ENCODE results near the gene PDSS2.
"Not testable (repeated sequence)": the region's sequence is repeated elsewhere in the genome, so short reads cannot be mapped to it uniquely, and the experiment has no call there.

The PDSS2 gene

DNA sequence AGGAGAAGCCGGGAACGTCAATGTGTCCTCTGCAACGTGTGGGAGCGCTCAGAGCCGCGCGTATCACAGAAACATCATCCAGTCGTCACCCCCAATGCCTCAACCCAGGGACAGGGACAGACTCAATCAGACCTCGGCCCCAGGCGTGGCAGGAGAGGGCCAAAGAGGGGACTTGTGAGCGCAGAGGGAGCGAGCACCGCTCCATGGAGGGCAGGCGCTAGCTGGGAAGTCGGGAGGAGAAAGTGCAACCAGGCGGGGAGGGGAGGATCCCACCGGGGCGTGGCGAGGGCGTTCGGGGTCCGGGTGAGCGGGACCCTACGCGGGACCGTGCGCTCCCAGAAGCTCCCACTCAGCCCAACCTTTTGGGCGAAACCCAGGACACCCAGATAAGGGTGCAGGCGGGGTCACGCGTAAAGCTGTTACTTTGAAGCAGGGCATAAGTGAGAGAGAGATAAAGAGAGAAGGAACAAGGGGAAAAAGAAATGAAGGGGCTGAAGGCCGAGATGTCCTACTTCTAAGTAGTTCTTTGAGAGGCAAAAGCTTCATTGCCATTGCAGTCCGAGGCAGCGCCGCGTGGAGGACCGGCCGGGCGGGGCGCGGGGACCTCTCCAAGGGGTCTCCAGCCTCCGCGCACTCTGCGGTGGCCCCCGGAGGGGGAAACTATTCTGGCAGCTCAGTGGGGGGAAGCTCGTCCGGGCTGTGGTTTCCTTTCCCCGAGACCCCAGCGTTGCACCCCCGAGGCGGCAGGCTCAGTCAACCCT is 29.7 kb upstream of the PDSS2 start:
- peak; percentile 32 to 33 for DNase-seq (ENCODE audit: low read depth in 2 of 2)
- TF ChIP-seq, protein P1, sequence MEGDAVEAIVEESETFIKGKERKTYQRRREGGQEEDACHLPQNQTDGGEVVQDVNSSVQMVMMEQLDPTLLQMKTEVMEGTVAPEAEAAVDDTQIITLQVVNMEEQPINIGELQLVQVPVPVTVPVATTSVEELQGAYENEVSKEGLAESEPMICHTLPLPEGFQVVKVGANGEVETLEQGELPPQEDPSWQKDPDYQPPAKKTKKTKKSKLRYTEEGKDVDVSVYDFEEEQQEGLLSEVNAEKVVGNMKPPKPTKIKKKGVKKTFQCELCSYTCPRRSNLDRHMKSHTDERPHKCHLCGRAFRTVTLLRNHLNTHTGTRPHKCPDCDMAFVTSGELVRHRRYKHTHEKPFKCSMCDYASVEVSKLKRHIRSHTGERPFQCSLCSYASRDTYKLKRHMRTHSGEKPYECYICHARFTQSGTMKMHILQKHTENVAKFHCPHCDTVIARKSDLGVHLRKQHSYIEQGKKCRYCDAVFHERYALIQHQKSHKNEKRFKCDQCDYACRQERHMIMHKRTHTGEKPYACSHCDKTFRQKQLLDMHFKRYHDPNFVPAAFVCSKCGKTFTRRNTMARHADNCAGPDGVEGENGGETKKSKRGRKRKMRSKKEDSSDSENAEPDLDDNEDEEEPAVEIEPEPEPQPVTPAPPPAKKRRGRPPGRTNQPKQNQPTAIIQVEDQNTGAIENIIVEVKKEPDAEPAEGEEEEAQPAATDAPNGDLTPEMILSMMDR (IDR thresholded peaks at IDR 0.05; ENCODE audit: low read depth, low read length), result no peak

DNA sequence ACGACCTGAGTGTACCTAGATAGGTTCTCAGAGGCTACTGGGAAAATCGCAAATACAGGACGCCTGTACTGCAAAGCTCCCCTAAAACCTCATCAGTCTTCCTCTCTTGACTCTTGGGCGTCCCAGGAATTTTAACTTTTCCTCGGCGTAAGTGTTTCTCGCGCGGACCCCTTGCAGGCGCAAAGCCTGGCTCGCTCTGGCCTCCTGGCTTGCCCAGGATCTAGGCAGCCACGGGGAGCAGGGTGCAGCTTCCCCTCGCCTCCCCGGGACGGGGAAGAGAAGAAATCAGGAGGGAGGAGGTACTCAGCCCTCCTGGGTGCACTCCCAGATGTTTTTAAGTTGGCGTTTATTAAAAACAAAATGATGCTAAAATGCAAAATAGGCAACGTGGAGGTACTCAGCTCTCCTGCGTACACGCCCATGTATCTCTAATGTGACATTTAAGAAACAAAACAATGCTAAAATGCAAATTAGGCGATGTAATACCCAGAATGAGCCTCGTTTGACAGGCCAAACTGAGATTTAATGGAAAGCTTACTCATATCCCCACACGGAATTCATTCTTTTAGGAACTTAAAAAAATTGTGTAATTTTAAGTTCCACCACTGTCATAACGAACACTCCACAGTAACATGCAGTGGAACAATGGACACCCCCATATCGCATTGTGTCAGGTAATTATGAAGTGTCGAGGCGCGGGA is 29.0 kb upstream of the PDSS2 start:
- TF ChIP-seq, protein P1 (IDR thresholded peaks at IDR 0.05; ENCODE audit: low read depth, low read length), result no peak
- H3K4me3 ChIP-seq (replicated peaks in 1 of 2; ENCODE audit: low read depth in 2 of 2, low read length in 2 of 2), result peak overlapping the region; percentile 68 to 71
- DNase-seq (ENCODE audit: low read depth in 2 of 2), result no peak

More for the DNA sequence above, 29.7 kb upstream of the PDSS2 start:
- H3K4me3 ChIP-seq (replicated peaks in 1 of 2; ENCODE audit: low read depth in 2 of 2, low read length in 2 of 2), result peak overlapping the region; percentile 68 to 71

DNA sequence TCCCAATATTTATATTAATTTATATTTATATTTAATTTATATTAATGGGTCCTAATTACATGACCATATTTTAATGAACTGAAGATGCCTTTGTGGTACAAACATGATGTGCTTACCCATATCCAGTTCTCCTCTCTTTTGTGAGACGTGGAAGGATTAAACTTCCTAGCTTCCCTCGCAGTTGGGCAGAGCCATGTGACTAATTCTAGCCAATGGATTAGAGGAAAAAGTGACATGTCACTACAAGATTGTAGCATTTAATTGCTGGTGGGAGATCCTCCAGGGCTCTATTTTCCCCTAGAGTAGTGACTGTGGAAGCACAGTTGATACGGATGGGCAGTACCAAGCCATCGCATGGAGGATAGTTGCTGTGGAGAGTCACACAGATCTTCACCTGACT is 25.8 kb upstream of the PDSS2 start:
- TF ChIP-seq, protein P1 (IDR thresholded peaks at IDR 0.05; ENCODE audit: low read depth, low read length), result no peak
- no peak for DNase-seq (ENCODE audit: low read depth in 2 of 2)
- H3K4me3 ChIP-seq (replicated peaks in 1 of 2; ENCODE audit: low read depth in 2 of 2, low read length in 2 of 2), result no peak overlapping the region

DNA sequence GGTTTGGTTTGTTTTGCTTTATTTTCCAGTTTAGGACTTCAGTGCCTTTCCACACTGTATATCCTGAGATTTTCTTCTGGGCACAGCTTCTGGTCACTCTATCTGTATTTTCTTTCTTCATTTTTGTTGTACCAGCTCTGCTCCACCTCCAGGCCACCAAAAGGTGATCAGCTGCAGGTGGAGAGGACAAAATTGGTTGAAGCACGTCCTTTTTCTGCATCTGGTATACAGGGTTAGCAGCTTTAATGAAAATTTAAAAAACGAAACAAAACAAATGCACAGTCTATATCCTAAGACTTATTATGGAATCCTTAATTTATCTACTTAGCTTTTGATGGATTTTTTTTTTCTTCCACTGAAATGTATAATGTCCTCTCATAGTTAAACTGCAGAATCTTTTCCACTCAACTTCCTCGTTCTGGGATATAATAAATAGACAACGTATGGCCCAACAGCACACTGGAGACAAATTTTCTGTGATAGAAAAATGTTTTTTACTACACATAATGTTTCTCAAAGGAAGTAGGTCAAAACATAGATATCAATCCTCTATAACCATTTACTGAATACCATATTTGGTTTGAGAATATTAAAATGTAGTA is 19.8 kb upstream of the PDSS2 start:
- H3K4me3 ChIP-seq (replicated peaks in 1 of 2; ENCODE audit: low read depth in 2 of 2, low read length in 2 of 2), result no peak overlapping the region
- DNase-seq (ENCODE audit: low read depth in 2 of 2), result no peak
- TF ChIP-seq, protein P1 (IDR thresholded peaks at IDR 0.05; ENCODE audit: low read depth, low read length), result no peak

DNA sequence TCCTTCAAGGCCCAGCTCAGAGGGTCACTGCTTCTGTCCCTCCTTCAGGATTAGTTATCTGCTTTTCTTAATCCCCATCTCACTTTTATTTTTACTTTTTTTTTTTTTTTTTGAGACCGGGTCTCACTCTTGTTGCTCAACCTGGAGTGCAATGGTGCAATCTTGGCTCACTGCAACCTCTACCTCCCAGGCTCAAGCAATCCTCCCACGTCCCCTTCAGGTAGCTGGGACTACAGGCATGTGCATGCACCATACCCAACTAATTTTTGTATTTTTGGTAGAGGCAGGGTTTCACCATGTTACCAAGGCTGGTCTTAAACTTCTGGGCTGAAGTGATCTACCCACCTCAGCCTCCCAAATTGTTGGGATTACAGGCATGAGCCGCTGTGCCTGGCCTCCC is 16.5 kb upstream of the PDSS2 start:
- not testable (repeated sequence) for H3K4me3 ChIP-seq (replicated peaks in 1 of 2; ENCODE audit: low read depth in 2 of 2, low read length in 2 of 2); DNase-seq (ENCODE audit: low read depth in 2 of 2)

DNA sequence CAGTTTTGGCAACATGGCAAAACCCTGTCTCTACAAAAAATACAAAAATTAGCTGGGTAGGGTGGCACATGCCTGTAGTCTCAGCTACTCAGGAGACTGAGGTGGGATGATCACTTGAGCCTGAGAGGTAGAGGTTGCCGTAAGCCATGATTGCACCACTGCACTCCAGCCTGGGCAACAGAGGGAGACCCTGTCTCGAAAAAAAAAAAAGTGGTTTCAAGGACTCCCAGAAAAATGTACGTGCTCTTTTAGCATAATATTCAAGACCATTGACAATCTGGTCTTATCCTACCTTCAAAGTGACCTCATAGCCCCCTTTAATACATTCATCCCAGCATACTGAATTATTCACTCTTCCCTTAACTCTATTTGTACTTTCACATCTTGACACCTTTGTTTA is 16.0 kb upstream of the PDSS2 start:
- not testable (repeated sequence) for DNase-seq (ENCODE audit: low read depth in 2 of 2); H3K4me3 ChIP-seq (replicated peaks in 1 of 2; ENCODE audit: low read depth in 2 of 2, low read length in 2 of 2)

DNA sequence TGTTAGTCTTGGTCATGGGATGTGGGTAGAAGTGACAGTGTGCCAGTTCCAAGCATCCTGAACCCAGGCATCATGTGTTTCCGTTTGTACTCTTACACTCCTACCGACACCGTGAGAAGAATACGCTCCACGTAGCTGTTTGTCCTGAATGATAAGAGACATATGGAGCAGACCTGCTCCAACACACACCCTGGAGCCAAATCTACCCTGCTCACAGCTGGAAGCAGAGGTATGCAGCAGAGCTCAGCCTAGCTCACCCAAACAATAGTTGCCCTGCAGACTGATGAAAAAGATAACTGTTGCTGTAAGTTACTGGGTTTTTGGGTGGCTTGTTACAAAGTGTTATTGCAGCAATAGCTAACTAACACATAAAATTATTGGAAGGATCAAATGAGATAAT is 14.3 kb upstream of the PDSS2 start:
- no peak for DNase-seq (ENCODE audit: low read depth in 2 of 2)
- TF ChIP-seq, protein P1 (IDR thresholded peaks at IDR 0.05; ENCODE audit: low read depth, low read length), result no peak
- H3K4me3 ChIP-seq (replicated peaks in 1 of 2; ENCODE audit: low read depth in 2 of 2, low read length in 2 of 2), result no peak overlapping the region
